Measurements from ENCODE around the gene MCF2L. TPM values are rescaled to one million over a fixed set of nuclear protein-coding genes. Genes with fewer than 3 reads are reported as not detected.

MCF2L gene
- total and polyA plus RNA-seq, 10 of the 15 experiments (the other 5 are each of a cell fraction or from before 2014, with no cell fraction given), result 0.06 to 1.1 (median 0.21) TPM; not detected in 2

DNA sequence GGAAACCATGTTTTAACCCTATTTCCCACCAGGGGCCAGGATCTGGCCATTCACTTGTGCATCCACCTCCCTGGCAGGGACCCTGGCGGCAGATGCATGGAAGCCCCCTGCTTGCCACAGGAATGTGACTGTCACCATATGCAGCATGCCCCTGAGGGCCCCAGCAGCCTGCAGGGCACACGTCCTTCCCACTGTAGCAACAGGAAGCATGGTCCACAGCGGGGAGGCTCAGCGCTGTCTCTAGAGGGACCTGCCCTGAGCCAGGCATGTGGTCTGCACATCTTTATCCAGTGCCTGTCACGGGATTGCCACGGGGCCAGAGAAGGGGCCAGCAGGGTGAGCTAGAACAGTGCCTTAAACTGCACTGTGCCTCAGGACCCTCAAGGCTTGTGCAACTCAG, 34.9 kb upstream of the MCF2L start:
- Histone ChIP-seq H3K36me3 (ENCODE audit: control insufficient read depth in 2 of 2, insufficient read depth in 2 of 2, low read length in 1 of 2) (no peaks in the 10 kb centered on the region), H3K4me1 (ENCODE audit: control insufficient read depth, insufficient read depth, low read length) (no peaks in the 10 kb centered on the region), H3K9me3 (replicated peaks; ENCODE audit: control insufficient read depth, insufficient read depth, low read length) (no peaks in the 10 kb centered on the region), H3K4me2 (ENCODE audit: control insufficient read depth, insufficient read depth) (no peak overlapping the region), H3K27ac (ENCODE audit: control insufficient read depth, insufficient read depth) (no peak overlapping the region), H2AFZ (ENCODE audit: control insufficient read depth, low read depth, low read length) (no peak overlapping the region), H3K79me2 (ENCODE audit: control insufficient read depth, insufficient read depth, low read length) (no peaks in the 10 kb centered on the region), H3K9ac (ENCODE audit: control insufficient read depth, insufficient read depth, low read length) (no peak overlapping the region), H3K4me3 (no peak overlapping the region), H3K27me3 (replicated peaks in 1 of 2; ENCODE audit: control insufficient read depth in 2 of 2, insufficient read depth in 2 of 2, low read length in 1 of 2) (no peaks in the 10 kb centered on the region; a peak in 1 of 4 replicates), H4K20me1 (ENCODE audit: control insufficient read depth, insufficient read depth) (no peaks in the 10 kb centered on the region)
- DNase-seq (ENCODE audit: low read depth, low spot score) (no peak), FAIRE-seq (no peak), ATAC-seq (no peak)
- in situ Hi-C loops (cut with MboI), result no loop called here
- ChIA-PET POLR2A (no interaction called here), RAD21 (ENCODE audit: unreplicated experiment) (no interaction called here), CTCF (interaction anchor here (0.7 kb wide), 1 partner anchor 9 kb away, joined by 3 read pairs; no protein-coding TSS in a partner anchor), SMC1A (ENCODE audit: uncharacterized antibody, unreplicated experiment) (no interaction called here)
- intact Hi-C loops (cut with micrococcal nuclease; ENCODE audit: unreplicated experiment), result no loop called here
- no TSS peak for BruUV-seq (replicated peaks)
- 16% methylated on average over 6 of the region's 6 CpGs for WGBS (ENCODE audit: insufficient coverage, insufficient replicate concordance, low lambda C conversion rate, missing lambda C conversion rate)
- TF ChIP-seq RAD21 (IDR thresholded peaks at IDR 0.05; ENCODE audit: insufficient read depth, low read depth, low read length), result no peak
- TF ChIP-seq, protein P1, sequence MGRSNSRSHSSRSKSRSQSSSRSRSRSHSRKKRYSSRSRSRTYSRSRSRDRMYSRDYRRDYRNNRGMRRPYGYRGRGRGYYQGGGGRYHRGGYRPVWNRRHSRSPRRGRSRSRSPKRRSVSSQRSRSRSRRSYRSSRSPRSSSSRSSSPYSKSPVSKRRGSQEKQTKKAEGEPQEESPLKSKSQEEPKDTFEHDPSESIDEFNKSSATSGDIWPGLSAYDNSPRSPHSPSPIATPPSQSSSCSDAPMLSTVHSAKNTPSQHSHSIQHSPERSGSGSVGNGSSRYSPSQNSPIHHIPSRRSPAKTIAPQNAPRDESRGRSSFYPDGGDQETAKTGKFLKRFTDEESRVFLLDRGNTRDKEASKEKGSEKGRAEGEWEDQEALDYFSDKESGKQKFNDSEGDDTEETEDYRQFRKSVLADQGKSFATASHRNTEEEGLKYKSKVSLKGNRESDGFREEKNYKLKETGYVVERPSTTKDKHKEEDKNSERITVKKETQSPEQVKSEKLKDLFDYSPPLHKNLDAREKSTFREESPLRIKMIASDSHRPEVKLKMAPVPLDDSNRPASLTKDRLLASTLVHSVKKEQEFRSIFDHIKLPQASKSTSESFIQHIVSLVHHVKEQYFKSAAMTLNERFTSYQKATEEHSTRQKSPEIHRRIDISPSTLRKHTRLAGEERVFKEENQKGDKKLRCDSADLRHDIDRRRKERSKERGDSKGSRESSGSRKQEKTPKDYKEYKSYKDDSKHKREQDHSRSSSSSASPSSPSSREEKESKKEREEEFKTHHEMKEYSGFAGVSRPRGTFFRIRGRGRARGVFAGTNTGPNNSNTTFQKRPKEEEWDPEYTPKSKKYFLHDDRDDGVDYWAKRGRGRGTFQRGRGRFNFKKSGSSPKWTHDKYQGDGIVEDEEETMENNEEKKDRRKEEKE (IDR thresholded peaks at IDR 0.05), result no peak
- TF ChIP-seq MLLT1 (IDR thresholded peaks at IDR 0.05), result no peak
- no peak for TF ChIP-seq MYB (IDR thresholded peaks at IDR 0.05; ENCODE audit: borderline replicate concordance, low read depth, low read length)
- no peak for TF ChIP-seq NRF1 (conservative IDR thresholded peaks at IDR 0.05; ENCODE audit: low read depth, low read length)
- TF ChIP-seq, protein P2, sequence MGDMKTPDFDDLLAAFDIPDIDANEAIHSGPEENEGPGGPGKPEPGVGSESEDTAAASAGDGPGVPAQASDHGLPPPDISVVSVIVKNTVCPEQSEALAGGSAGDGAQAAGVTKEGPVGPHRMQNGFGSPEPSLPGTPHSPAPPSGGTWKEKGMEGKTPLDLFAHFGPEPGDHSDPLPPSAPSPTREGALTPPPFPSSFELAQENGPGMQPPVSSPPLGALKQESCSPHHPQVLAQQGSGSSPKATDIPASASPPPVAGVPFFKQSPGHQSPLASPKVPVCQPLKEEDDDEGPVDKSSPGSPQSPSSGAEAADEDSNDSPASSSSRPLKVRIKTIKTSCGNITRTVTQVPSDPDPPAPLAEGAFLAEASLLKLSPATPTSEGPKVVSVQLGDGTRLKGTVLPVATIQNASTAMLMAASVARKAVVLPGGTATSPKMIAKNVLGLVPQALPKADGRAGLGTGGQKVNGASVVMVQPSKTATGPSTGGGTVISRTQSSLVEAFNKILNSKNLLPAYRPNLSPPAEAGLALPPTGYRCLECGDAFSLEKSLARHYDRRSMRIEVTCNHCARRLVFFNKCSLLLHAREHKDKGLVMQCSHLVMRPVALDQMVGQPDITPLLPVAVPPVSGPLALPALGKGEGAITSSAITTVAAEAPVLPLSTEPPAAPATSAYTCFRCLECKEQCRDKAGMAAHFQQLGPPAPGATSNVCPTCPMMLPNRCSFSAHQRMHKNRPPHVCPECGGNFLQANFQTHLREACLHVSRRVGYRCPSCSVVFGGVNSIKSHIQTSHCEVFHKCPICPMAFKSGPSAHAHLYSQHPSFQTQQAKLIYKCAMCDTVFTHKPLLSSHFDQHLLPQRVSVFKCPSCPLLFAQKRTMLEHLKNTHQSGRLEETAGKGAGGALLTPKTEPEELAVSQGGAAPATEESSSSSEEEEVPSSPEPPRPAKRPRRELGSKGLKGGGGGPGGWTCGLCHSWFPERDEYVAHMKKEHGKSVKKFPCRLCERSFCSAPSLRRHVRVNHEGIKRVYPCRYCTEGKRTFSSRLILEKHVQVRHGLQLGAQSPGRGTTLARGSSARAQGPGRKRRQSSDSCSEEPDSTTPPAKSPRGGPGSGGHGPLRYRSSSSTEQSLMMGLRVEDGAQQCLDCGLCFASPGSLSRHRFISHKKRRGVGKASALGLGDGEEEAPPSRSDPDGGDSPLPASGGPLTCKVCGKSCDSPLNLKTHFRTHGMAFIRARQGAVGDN (IDR thresholded peaks at IDR 0.05), result no peak
- no peak for TF ChIP-seq MTA2 (IDR thresholded peaks at IDR 0.05; ENCODE audit: low read depth)
- no peak for TF ChIP-seq HSF1 (IDR thresholded peaks at IDR 0.05; ENCODE audit: low read depth, low read length)
- TF ChIP-seq NFYA (IDR thresholded peaks at IDR 0.05; ENCODE audit: borderline replicate concordance, low read depth, low read length), result no peak
- TF ChIP-seq POU2F2 (IDR thresholded peaks at IDR 0.05; ENCODE audit: borderline replicate concordance, low read depth, low read length), result no peak
- TF ChIP-seq TARDBP (IDR thresholded peaks at IDR 0.05; ENCODE audit: borderline replicate concordance), result no peak
- no peak for TF ChIP-seq POLR2A (IDR thresholded peaks at IDR 0.05; ENCODE audit: low read depth, low read length)
- no peak for TF ChIP-seq RB1 (IDR thresholded peaks at IDR 0.05; ENCODE audit: borderline replicate concordance)
- TF ChIP-seq JUND (IDR thresholded peaks at IDR 0.05; ENCODE audit: low read depth, low read length), result no peak
- TF ChIP-seq ZNF384 (IDR thresholded peaks at IDR 0.05; ENCODE audit: borderline replicate concordance, low read depth, low read length), result no peak
